ENCODE data around the gene STC2. TPM values are rescaled to one million over a fixed set of nuclear protein-coding genes. Genes with fewer than 3 reads are reported as not detected.
A peak's percentile ranks its signal among the peaks of the same experiment; 100 is the strongest.

STC2 gene
- total RNA-seq, 1 donor from 2014 or later, result 8.7 TPM

DNA sequence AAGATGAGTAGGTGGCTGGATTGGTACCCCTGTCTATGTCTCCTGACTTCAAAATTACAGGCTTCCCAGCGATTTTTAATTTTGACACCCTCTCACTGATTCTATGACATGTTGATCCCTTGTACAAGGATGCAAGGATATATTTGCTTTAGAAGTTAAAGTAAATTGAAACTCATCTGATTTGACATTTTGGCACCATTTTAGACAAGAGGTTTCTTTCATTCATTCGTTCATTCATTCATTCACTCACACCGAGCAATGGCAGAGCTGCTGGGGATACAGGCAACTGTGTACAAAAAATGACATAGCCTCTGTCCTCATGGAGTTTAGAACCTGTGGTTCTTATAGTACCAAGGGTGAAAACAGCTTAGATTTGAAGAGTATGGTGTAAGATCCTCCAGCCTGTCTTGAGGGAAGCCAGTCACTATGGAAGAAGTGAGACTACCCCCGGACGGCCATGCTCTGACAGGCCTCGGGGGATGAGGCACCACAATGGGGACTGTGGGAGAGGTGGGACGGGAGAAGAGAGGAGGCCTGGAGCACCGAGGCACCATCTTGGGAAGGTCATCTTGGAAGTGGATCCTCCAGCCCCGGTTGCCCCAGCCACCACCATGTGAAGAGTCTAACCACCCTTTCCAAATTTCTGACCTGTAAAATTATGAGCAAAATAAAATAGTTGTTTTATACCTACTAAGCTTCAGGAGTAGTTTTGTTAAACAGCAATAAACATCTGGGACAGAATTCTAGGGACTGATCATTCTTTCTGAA, 16.2 kb downstream of the STC2 start:
- no peak for ATAC-seq

- ATAC-seq, result no peak
Observed at GRCh38 chr5:173310861-173311785, 17.1 kb downstream of the STC2 start.

DNA sequence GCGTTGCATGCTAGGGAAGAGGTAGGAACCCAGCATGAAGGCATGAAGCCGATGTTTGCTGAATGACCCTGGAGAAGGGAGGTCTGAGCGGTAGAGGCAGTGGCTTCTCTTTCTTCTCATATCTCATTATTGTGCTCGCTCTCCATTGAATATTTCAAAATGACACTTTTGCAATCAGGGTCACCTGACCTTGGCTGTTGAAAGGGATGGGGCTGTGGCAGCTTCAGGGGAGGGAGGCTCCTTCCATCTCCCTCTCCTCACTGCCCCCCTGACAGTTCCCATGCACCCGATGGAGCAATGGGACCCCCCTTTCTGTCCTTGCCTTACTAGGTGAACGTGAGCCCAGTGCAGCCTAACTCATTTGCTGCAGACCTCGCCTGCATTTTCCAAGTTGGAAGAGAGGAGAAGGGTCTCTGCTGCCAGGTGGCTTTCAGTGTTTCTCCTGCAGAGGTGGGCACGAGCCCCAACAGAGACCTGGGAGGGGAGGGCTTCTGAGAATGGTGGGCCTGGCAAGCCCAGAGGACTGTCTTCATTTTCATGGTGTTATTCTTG, 17.9 kb downstream of the STC2 start:
- no peak for ATAC-seq

- ATAC-seq, result no peak
Observed at GRCh38 chr5:173309731-173310130, 18.5 kb downstream of the STC2 start.

- ATAC-seq, result no peak
Observed at GRCh38 chr5:173308226-173308625, 20.0 kb downstream of the STC2 start.

DNA sequence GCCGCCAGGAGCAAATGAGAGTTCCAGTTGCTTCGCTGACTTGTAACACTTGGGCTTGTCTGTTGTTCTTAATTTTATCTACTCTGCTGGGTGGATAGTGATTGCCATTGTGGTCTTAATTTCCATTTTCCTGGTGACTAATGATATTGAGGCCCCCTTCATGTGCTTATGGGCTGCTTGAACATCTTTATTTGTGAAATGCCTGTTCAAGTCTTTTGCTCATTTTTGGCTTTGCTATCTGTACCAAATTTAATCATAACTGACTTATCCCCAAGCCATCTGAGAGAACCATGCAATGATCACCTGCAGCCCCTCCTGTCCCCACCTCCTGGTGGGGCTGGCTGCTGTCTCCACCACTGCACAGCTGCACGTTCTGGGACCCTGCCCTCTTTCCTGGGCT, 20.5 kb downstream of the STC2 start:
- ATAC-seq, result no peak

DNA sequence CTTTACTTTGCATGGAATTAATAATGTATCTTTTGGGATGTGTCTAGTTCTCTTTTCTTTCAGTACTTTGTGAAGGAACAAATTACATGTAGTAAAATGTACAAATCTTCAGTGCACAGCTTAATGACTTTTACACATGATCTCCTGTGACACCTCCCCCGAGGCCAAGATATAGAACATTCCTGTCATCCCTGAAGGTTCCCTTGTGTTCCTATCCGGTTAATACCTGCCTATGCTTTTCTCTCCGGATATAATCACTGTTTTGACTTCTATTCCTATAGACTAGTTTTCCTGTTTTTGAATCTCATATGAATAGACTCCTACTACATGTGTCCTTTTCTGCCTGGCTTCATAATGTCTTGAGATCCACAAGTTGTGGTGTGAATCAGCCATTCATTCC, 21.5 kb downstream of the STC2 start:
- no peak for ATAC-seq

GRCh38 chr5:173304591-173304988, 23.6 kb downstream of the STC2 start:
- no peak for ATAC-seq

DNA sequence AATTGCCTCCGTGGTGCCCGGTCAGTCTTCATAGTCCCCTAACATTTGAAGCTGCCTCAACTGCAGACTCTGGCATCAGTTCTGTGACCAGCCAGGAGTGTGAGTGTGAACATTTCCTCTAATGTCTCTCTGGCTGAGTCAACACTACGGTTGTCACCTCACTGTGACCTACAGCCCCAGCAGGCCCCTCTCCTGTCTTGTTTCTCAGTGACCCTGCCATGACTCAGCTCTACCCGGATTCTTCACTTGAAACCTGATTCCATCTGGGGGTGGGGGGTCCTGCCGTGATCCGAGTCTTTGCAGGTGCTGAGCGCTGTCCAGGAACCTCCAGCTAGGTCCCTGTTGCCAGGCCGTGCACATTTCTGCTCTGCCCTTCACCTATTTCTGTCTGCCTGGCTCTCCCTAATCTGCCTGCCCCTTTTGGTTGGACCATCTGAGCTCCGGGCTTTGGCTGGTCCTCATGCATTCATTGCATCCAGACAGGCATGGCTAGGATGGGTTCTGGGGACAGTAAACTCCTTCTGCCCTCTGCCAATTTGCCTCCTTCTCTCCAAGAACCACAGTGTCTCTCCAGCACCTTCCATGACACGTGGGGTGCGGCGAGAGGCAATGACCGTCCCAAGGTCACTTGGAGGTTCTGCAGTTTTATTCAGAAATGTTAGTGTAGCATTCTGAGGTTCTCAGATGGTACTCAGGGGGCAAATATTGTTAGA, 24.2 kb downstream of the STC2 start:
- ATAC-seq, result no peak

GRCh38 chr5:173302546-173303155, 25.6 kb downstream of the STC2 start:
- ATAC-seq, result peak; percentile 48

GRCh38 chr5:173301695-173302545, 26.3 kb downstream of the STC2 start:
- no peak for ATAC-seq

- no peak for ATAC-seq
Observed at GRCh38 chr5:173300389-173301047, 27.7 kb downstream of the STC2 start.

DNA sequence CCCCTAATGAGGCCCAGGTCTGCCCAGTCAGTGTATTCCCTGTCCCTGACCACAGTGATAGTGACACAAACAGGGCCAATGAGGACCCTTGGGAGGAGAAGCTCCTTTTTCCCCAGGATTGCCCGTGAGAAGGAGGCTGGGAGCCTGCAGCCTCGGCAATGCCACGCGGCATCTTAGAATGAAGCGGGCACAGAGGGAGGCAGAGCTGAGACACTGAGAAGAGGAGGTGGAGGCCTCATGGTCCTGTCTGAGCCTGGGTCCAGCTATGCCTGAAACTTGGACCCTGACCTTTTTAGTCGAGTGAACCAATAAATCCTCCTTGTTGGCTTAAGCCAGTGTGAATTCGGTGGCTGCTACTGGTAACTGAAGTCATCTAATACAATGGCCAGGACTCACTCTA, 28.4 kb downstream of the STC2 start:
- ATAC-seq, result no peak

- ATAC-seq, result no peak
Observed at GRCh38 chr5:173298213-173298926, 29.8 kb downstream of the STC2 start.

DNA sequence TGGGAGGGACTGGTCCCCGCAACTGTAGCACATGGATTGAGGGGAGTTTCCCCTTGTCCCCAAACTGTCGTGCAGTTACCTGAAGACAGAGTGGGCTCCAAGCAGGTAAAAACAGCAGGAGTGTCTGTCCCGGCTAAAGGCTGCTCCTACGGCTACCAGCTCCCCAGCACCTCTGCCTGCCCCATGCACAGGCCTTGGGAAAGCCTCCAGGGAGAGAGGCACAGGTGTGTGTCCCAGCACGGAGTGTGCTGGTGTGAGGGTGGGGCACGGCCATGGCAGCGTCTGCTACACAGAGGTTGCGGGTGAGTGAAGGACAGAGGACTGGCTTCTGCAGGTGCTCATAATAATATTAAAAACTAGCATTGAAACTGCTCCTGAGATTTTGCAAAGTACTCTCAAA, 30.4 kb downstream of the STC2 start:
- ATAC-seq, result no peak

- ATAC-seq, result no peak
Observed at GRCh38 chr5:173296737-173297676, 31.2 kb downstream of the STC2 start.

- ATAC-seq, result no peak
Observed at GRCh38 chr5:173295796-173296195, 32.4 kb downstream of the STC2 start.

GRCh38 chr5:173294673-173295320, 33.4 kb downstream of the STC2 start:
- no peak for ATAC-seq

Measured in esophagus mucosa (tissue), 1 donor.